Globus pallidus (tissue), 1 donor: ENCODE measurements around the gene IL19.
"Not testable (repeated sequence)": the region's sequence is repeated elsewhere in the genome, so short reads cannot be mapped to it uniquely, and the experiment has no call there.

Experiments
- DNase-seq: peaks from one replicate; pipeline ENCODE4 v3.0.0-alpha.2; 2015; ENCODE audit warnings: low spot score

IL19 gene

DNA sequence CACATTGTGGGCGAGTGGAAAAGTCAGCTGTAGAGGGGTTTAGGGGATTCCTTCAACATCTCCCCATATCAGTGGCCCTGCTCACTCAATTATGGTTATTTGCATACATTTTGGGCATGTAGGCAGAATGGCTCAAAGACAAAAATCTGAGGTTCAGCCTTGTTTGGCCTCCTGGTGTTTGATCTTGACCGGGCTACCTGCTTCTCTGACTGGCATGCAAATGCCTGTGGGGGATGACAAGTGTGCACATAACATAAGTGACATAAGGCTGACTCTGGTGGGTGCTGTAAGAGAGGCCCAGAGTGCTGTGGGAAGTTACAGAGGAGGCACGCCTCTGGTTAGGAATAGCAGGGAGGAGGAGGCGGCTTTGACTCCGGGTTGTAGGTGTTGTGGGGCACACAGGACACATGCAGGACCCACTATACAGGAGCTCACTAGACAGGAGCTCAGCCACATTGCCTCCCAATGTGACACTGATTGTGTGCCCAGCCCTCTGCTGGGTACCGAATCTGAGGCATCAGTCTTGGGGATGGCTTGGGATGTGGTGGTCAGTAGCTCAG is 29.4 kb upstream of the IL19 start:
- no peak for DNase-seq

DNA sequence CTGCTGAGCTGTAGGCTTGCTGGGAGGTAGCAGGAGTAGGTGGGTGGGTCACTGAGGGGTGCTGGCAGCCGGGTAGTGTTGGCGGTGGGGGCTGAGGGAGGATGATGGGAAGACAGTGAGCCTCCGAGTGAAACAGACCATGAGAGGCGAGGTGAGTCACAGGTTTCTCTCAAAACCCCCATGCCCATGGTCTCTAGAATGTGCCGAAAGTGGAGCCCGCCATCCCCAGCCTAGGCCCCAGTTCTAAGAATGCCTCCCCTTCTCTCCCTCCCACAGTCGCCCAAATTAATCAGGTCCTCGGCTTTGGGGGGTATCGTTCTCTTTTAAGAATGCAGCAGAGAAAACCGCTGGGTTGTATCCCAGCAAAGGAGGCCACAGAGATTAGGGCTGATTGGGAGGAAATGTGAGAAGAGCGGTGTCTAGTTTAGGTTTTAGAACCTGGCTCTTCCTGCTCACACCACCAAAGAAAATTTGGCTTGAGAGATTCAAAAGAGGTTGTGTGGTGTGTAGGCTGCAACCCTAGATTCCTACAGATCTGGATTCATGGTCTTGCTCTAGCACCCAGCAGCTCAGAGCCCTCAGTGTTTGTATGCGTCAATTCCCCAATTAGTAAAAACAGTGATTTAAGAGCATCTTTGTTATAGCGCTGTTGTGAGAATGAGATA is 27.7 kb upstream of the IL19 start:
- no peak for DNase-seq

DNA sequence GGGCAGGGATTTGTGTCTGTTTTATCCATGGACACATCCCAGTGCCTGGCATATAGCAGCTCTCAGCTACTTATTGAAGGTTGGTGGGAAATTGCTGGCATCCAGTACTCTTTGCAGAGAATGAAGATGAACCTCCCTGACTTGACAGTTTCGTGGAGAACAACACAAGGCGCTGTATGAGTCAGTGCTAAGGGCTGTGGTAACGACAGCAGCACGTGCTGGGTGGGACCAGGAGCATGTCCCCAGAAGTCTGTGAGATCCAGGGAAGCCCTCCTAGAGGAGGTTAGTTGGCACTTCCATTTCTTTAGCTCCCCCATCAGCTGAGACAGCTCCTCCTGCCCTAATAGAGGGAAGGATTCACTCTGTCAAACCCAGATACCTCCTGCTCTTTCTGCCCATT is 25.9 kb upstream of the IL19 start:
- no peak for DNase-seq

DNA sequence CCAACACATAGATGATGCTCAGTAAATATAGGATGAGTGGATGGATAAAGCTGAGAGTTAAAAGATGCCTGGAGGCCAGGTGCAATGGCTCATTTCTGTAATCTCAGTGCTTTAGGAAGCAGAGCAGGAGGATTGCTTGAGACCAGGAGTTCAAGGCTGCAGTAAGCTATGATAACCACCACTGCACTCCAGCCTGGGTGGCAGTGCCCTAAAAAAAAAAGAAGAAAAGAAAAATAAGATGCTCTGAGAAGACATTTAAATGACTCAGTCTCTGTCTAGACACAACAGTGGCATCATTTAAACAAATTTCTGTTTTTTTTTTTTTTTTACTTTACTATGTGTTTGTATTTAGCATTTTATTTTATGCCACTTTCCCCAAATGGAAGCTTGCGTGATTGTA is 25.3 kb upstream of the IL19 start:
- DNase-seq: no peak

DNA sequence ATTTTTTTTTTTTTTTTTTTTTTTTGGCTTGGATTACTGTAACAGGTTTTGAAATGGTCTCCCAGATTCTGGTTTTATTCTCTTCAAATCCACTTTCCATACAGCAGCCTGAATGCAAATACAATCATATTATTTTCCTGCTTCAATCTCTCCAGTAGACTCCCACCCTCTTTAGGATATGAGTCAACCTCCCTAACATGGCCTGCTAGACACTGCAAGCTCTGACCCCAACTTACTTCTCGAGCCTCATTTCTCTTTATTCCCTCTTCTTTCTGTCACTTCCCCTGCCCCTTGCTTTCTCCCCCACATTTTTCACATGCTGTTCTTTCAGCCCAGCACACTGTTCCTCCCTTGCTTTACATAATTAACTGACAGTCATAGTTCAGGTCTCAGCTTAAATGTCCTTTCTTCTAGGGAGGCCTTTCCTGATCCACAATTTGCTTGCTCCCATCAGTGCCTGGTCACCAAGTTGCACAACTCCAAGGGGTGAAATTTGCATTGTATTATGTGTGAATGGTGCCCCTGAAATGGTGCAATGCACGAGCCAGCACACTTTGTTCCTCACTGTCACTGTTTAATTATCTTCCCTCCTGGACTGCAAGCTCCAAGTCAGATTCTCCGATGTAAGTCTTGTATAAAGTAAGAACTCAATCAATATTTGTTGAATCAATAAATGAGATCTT is 22.1 kb upstream of the IL19 start:
- DNase-seq: no peak

DNA sequence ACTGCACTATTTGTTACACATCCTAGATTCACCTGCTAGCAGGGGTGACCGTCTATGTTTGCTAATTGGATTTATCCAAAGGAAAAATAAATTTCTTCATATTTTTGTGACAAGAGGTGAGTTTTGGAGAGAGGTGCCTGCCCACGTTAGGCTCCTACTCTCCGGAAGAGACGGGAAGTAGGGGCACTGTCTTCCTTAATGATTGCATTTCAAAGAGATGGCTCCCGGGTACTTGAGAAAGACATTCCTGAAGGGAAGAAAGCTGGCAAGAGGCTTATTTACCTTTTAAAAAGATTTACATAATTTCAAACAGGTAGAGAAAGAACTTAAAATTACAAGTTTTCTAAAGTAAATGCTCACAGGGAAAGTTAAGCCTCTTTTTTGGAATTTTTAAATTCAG is 18.7 kb upstream of the IL19 start:
- no peak for DNase-seq

DNA sequence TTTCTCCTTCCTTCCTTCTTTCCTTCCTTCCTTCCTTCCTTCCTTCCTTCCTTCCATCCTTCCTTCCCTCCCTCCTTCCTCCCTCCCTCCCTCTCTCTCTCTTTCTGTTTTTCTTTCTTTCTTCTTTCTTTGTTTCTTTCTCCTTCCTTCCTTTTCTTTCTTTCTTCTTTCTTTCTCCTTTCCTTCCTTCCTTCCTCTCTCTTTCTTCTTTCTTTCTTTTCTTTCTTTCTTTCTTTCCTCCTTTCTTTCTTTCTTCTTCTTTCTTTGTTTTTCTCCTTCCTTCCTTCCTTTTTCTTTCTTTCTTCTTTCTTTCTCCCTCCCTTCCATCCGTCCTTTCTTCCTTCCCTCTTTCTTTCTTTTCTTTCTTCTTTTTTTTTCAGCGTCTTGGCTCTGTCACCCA is 18.1 kb upstream of the IL19 start:
- DNase-seq: no peak

DNA sequence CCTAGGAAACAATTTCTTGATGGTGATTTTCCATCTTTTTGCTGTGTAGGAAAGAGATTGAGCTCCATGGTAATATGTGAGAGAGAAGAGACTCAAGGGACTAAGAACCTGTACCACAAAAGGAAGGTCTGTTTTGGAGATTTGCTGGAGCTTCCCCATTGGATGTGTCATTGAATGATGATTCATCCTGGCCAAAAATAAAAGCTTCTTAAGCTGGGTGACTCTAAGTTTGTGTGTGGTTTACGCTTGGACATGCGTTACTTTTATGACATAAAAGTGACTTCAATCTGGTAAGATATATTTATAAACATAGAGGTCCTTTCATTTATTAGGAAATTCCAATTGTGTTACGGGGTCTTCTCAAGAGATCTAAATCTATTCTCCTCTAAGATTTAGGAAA is 17.4 kb upstream of the IL19 start:
- no peak for DNase-seq

DNA sequence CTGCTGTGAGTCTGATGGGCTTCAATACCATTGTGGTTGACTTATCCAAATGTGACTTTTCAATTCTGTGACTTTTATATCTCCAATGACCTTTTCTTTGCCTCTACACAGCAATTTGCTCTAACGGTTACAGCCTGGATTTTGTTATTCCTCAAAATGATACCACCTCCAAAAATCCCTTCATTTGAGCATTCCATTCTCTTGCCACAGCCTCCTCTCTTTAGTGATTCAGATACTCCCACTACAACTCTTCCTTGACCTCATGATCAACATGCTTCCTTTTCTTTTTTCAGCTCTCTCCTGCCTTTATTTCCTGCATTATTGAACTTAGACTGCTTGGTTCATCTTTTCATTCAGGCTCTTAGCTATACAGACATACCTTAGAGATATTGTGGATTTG is 16.6 kb upstream of the IL19 start:
- no peak for DNase-seq

DNA sequence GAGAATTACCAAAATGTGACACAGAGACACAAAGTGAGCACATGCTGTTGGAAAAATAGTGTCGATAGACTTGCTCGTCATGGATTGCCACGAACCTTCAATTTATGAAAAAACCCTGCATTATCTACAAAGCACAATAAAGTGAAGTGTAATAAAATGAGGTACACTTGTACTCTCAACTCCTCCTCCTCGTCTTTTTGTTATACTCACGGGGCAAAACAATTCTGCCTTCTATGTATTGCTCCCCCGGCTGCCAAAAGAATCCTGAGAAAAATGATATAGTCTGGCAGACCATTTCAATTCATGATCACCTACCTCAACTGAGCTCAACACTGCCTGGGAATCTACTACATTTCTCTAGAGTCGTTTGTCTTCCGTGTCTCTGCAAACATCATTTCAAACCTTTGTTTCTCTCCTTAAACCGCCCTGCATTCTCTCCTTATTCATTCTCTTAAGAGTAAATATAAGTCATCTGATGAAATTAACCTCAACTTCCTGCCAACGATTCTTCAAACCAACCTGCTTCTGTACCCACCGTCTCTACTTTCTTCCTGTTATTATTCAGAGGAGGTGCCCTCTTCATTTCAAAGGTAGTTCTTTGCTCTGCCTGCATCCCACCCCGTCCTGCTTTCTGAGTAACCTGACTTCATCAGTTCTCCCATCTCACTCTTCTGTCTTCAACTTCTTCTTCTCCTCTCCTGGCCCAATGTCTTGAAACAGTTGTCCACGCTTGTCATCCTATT is 12.9 kb upstream of the IL19 start:
- no peak for DNase-seq

DNA sequence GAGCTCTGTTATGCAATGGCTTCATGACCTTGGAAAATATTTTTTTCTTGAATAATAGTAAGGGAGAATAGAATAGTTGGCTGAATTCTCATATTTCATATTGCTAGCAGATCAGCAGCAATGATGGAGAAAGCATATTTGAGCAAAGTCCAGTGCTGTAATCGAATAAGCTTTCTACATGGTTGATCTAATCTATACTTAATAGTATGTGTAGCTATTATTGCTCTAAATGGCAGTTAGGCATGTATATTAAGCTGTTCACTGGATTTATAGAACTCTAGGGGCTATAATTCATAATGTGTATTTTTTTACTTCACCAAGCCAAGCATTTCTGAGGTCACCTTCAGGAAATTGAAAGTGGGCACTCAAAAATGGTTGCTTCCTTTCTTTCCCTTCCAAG is 10.0 kb upstream of the IL19 start:
- DNase-seq: no peak

DNA sequence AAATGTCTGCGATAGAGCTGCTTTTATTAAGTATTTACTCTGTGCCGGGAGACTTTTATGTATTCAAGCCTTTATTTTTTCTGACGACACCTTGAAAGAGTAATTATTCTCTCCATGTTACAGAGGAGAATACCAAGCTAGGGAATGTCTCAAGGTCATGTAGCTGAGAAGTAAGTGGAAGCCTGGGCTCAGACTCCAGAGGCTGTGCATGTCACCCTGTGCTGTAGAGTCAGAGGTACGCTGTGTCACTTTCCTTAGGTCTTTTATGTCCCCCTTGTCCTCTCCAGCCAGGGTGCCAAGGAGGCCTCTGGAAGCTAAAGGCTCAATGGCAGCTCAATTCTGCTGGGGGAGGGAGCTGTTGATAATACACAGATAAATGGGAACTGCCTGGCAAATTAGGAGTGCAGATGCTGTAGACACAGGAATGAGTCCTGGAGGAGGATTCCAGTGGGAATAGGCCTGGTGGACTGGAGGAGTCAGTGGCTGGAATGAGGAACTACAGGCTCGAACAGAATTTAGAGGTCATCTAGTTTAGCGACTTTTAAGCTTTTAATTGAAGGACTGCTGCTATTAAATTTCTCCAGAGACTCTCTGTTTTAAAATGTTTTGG is 9.3 kb upstream of the IL19 start:
- DNase-seq: no peak

DNA sequence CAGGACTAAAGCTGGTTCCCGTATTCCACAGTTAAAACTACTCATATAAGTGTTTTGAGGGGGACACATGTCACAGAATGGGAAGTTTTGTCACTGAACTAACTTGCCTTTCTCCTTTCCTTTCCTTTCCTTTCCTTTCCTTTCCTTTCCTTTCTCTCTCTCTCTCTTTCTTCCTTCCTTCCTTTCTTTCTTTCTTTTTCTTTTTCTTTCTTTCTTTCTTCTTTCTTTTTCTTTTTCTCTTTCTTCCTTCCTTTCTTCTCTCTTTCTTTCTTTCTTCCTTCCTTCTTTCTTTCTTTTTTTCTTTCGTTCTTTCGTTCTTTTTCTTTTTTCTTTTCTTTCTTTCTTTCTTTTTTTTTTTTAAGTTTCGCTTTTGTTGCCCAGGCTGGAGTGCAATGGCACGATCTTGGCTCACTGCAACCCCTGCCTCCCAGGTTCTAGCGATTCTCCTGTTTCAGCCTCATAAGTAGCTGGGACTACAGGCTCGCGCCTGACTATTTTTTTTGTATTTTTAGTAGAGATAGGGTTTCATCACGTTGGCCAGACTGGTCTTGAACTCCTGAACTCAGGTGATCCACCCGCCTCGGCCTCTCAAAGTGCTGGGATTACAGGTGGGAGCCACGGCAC is 7.7 kb upstream of the IL19 start:
- DNase-seq: not testable (repeated sequence)

DNA sequence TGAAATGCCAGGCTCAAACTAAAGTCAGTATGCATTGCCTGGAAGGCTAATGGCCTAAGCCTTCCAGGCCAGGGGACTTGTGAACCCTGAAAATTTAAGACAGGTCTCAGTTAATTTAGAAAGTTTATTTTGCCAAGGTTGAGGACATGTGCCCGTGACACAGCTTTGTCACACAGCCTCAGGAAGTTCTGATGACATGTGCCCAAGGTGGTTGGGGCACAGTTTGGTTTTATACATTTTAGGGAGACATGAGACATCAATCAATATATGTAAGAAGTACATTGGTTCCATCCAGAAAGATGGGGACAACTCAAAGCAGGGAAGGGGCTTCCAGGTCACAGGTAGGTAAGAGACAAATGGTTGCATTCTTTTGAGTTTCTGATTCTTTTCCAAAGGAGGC is 4.8 kb upstream of the IL19 start:
- not testable (repeated sequence) for DNase-seq

DNA sequence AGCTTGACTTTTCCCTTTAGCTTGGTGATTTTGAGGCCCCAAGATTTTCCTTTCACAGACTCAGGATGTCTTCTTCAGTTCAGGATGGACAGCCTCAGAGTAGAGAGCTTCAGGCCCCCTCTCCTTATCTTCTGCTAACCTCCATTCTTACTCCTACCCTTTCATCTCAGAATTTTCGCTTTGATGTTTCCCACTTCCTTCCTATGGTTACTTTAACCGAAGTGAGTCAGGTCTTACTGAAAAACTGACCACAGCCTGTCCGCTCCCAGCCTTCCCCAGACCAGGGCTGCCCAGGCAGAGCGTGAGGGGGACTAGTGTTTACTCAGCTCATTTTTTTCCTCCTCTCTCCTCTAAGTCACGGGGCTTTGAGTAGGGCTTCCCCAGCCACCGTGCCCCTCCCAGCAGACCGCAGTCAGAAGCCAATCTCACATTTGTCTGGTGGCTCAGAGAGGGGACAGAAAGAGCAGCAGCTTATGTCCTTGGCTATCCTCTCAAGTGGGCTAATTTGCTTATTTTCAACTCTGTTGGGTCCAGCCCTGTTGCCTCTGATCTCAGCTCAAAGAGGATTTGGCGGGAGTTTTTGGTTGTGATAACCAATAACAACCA is 4.2 kb upstream of the IL19 start:
- peak; percentile 41 for DNase-seq

DNA sequence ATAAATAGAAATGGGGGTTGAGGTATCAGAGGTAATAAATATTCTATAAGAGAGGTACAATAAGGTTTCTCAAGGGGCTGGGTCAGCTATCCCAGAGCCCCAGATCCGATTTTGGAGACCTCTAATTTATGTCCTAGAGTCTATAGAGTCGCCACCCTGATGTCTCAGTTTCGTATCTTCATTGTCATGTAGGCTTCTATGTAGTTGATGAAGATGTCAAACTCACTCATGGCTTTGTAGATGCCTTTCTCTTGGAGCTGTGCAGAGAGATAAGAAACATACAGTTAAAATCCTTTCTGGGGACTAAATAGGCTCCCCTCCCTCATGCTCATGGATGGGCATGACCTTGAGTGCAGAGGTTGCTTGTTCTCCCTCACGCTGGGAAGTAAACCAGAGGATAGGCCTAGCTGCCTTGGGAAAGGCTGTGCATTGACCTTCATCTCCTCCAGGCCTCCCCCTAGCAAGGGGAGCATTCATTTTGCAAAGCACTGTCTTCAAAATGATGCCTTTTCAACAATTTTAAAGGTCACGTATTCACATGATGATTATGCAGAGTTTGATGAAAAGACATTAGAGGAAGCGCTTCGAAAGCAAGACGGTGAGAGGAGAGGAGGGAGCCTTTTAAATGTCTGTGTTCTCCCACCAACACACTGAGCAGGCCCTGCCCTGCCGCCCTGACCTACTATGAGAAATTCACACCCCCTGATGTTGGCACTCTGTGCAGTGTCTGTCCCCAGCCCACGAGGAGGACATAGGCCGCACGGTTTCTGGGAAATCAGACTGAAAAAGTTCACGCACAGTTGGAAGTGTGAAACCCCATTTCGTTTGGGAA is 1.9 kb upstream of the IL19 start:
- DNase-seq: no peak

DNA sequence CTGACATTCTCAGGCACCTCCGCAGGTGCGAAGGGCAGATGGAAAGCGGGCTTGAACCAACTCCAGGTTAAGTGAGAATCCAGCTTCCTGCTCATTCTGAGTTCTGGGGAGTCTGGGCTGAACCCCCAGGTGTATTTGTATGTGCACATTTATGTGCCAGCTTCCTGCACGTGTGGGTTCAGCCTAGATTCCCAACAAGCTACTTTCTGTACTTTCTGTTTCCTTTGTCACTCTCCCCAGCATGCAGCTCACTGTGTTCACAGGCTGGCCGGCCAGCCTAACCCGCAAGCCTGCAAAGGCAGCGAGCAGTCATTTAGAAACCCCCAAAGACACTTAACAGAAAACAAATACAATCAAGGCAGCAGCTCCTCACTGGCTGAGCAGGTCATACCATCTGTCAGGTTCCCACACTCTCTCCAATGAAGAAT is 1.3 kb upstream of the IL19 start:
- no peak for DNase-seq

DNA sequence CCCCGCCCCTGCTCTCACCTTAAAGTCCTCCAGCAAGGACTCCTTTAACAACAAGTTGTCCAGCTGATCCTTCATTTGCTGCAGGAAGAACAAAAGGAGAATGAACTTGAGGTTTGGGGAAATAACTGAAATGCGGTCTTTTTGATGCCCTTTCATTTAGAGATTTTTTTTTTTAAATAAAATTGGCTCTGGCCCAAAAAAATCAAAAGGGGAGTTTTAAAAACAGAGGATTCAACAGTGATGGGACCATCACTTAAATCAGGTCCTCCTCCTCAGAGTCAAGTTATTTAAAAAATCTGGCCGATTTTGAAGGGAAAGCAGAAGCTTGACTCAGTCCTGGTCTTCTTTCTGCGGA is 742 bp downstream of the IL19 start:
- DNase-seq: no peak

DNA sequence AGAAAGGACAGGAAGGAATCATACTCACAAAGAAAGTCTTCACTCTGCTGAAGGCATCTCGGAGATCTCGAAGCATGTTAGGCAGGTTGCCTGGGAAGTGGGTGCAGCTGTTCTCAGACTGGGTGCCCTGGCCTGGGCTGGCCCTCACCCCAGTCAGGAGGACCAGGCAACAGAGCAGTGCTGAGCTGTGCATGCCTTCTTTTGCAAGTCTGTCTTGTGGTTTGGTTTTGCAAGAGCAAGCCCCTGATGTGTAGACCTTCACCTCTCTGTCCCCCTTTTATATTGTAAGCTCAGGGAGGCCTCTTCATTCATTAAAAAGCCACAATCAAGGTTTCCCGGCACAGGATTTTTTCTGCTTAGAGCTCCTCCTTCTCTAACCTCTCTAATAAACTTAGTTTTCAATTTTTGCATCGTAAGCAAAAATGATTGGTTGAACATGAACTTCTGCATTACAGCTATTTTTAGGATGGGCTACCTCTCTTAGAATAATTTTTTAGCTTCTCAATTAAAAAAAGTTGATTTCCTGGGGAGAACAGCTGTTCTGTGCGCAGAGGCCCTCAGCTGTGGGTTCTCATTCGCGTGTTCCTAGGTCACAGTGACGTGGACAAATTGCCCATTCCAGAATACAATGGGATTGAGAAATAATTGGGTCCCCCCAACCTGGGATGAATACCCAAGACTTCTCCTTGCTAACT is 1.8 kb downstream of the IL19 start, which contains the start of gene IL10:
Gene IL10, minus strand, starts transcription at position 252 of the 695 bp plus-strand sequence. Its CDS starts 59 bp downstream, at position 193.
- DNase-seq: peak; percentile 37

DNA sequence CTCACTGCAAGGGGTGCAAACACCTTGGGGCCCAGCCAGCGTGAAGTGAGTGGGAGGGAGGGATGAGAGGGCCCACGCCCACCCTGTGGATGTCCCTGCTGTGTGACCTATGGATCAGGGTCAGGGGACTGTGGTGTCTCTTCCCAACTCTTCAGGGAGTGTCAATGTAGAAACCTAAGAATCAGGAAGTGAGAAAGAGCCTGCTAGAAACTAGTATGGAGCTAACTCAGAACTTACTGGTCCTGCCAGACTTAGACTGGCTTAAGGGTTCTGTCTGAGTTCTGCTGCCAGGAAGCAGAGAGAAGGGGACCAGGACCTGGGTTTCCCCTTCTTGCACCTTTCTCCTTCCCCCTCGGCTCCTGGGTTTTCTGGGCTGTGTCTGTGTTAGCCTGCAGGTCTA is 3.5 kb downstream of the IL19 start:
- no peak for DNase-seq
